DOHH2 (cell line): ENCODE measurements around the gene DPP8.

Experiments used
- CTCF ChIP-seq: fragments of 200-600 bp; sonication (generic); IDR thresholded peaks from one replicate; pipeline ENCODE4 v1.5.1; 2014; ENCODE audit warnings: antibody characterized with exemption, mild to moderate bottlenecking, low read depth, low read length; ENCODE audit not compliant: poor library complexity, severe bottlenecking
- EZH2phosphoT487 ChIP-seq: fragments of 200-600 bp; sonication (generic); IDR thresholded peaks from 2 replicates; pipeline ENCODE4 v1.6.1; 2017; ENCODE audit warnings: borderline replicate concordance, mild to moderate bottlenecking, antibody characterized with exemption, low read length, moderate library complexity, mixed read lengths

GRCh38 chr15:65547841-65548240 lies 30.4 kb upstream of the DPP8 start:
- TF ChIP-seq CTCF = no peak
- TF ChIP-seq EZH2phosphoT487 = no peak
